ENCODE measurements around the gene GRAP. TPM values are rescaled to one million over a fixed set of nuclear protein-coding genes. Genes with fewer than 3 reads are reported as not detected.

Gene GRAP
- total RNA-seq, 4 donors from 2014 or later: 2.6 to 13.2 (median 6.8) TPM

Small RNA genes lying within 50 kb of the gene (small RNA-seq; reads per million reads assigned to genes)
- not detected for gene AC090286.3

Other genes with a start within 250 kb of the GRAP start
- 10 to 100 TPM; 14.3 to 28.4 (median 14.9) TPM for gene PRPSAP2, start 188.8 kb downstream of the GRAP start, total RNA-seq
- gene SLC5A10, start 94.8 kb downstream of the GRAP start, total RNA-seq: not detected
- 10 to 100 TPM in 3 of 4 donors, under 1 TPM in 1; 0.95 to 19.9 (median 14.3) TPM for gene FAM83G, start 42.2 kb downstream of the GRAP start, total RNA-seq
- gene GRAPL, start 80.6 kb upstream of the GRAP start, total RNA-seq: 1 to 10 TPM; 1.1 to 4.1 (median 2.8) TPM
- gene EPN2, start 190.4 kb upstream of the GRAP start, total RNA-seq: 10 to 100 TPM; 26.0 to 45.9 (median 34.6) TPM